HepG2 (cell line): ENCODE data around the gene SRP9. TPM values are rescaled to one million over a fixed set of nuclear protein-coding genes. Genes with fewer than 3 reads are reported as not detected.

Experiments
- BRCA1 ChIP-seq: sonication (generic); formaldehyde crosslinking; IDR thresholded peaks from 2 replicates; pipeline ENCODE4 v1.4.0; 2020; ENCODE audit warnings: missing genetic modification reagents
- DR1 ChIP-seq: sonication (generic); formaldehyde crosslinking; IDR thresholded peaks from 2 replicates; pipeline ENCODE4 v1.8.0; 2021; ENCODE audit warnings: mild to moderate bottlenecking, missing genetic modification reagents, inconsistent platforms
- HNRNPH1 ChIP-seq: fragments of 200-400 bp; formaldehyde crosslinking; optimal IDR thresholded peaks from 2 replicates; pipeline ENCODE3; 2017; ENCODE audit warnings: mild to moderate bottlenecking, low read depth, low read length
- KDM3A ChIP-seq: IDR thresholded peaks from 2 replicates; pipeline ENCODE4 v1.6.1; 2018; ENCODE audit warnings: low read depth, missing compliant biosample characterization
- MAFG ChIP-seq: sonication (generic); formaldehyde crosslinking; IDR thresholded peaks from 2 replicates; pipeline ENCODE4 v1.5.1; 2020; ENCODE audit warnings: mild to moderate bottlenecking, missing genetic modification reagents
- MTA3 ChIP-seq: sonication (generic); formaldehyde crosslinking; IDR thresholded peaks from 2 replicates; pipeline ENCODE4 v1.4.0; 2020; ENCODE audit warnings: missing genetic modification reagents
- NFATC3 ChIP-seq: sonication (generic); formaldehyde crosslinking; IDR thresholded peaks from 2 replicates; pipeline ENCODE4 v1.5.1; 2020; ENCODE audit warnings: mild to moderate bottlenecking, missing genetic modification reagents
- PITX1 ChIP-seq: sonication (generic); formaldehyde crosslinking; IDR thresholded peaks from 2 replicates; pipeline ENCODE4 v1.5.1; 2020; ENCODE audit warnings: mild to moderate bottlenecking, missing genetic modification reagents
- U2AF1 ChIP-seq: fragments of 200-400 bp; formaldehyde crosslinking; optimal IDR thresholded peaks from 2 replicates; pipeline ENCODE3; 2017; ENCODE audit warnings: mild to moderate bottlenecking, low read depth, low read length
- YY1 ChIP-seq: IDR thresholded peaks from 2 replicates; pipeline ENCODE4 v1.6.1; 2011; ENCODE audit warnings: low read length, low read depth, moderate library complexity, mild to moderate bottlenecking; ENCODE audit not compliant: insufficient read depth, insufficient replicate concordance
- ZNF263 ChIP-seq: sonication (generic); formaldehyde crosslinking; IDR thresholded peaks from 2 replicates; pipeline ENCODE4 v1.4.0; 2020; ENCODE audit warnings: missing genetic modification reagents
- ZNF530 ChIP-seq: sonication (generic); formaldehyde crosslinking; IDR thresholded peaks from 2 replicates; pipeline ENCODE4 v1.5.0; 2020; ENCODE audit warnings: low read depth, mild to moderate bottlenecking, missing genetic modification reagents
- ZNF552 ChIP-seq: sonication (generic); formaldehyde crosslinking; IDR thresholded peaks from 2 replicates; pipeline ENCODE4 v1.9.0; 2022; ENCODE audit warnings: missing genetic modification reagents, mild to moderate bottlenecking, borderline replicate concordance
- ZNF607 ChIP-seq: sonication (generic); formaldehyde crosslinking; IDR thresholded peaks from 2 replicates; pipeline ENCODE4 v1.5.1; 2020; ENCODE audit warnings: missing genetic modification reagents, mild to moderate bottlenecking, borderline replicate concordance
- polyA plus RNA-seq, 8 experiments: library from polyadenylated mRNA; depleted of rRNA in 3 of 8; stranded (reverse) in 7 of 8; unstranded in 1 of 8; fragments of >200 nt; fragmentation: Illumina TruSeq in 4 of 8; extraction: Trizol in 4 of 8; gene quantifications; 2 replicates each; pipeline versions ENCODE4 v1.2.1 to v1.2.3, GENCODE V29; 2011 to 2016; ENCODE audit warnings: low read depth in 4 of 8, missing spikeins in 1 of 8, mixed read lengths in 1 of 8; ENCODE audit not compliant: insufficient read depth in 1 of 8
- total RNA-seq, 5 experiments: library from RNA; depleted of rRNA; stranded (reverse); fragments of >200 nt; fragmentation: Illumina TruSeq; extraction: Trizol; gene quantifications; 2 replicates each; pipeline ENCODE4 v1.2.3, GENCODE V29; 2016; ENCODE audit warnings: low read depth in 1 of 5
- TF ChIP-seq, protein P1 (sequence below): sonication (generic); formaldehyde crosslinking; IDR thresholded peaks from 2 replicates; pipeline ENCODE4 v1.5.0; 2020; ENCODE audit warnings: missing genetic modification reagents, mild to moderate bottlenecking, borderline replicate concordance
- TF ChIP-seq, protein P2 (sequence below): sonication (generic); formaldehyde crosslinking; IDR thresholded peaks from 2 replicates; pipeline ENCODE4 v1.9.0; 2022; ENCODE audit warnings: missing genetic modification reagents, mild to moderate bottlenecking, borderline replicate concordance
- TF ChIP-seq, protein P3 (sequence below): sonication (generic); formaldehyde crosslinking; IDR thresholded peaks from 2 replicates; pipeline ENCODE4 v1.9.0; 2021; ENCODE audit warnings: missing genetic modification reagents, mild to moderate bottlenecking, borderline replicate concordance
- TF ChIP-seq, protein P4 (sequence below): sonication (generic); formaldehyde crosslinking; IDR thresholded peaks from 2 replicates; pipeline ENCODE4 v1.4.0; 2020; ENCODE audit warnings: mild to moderate bottlenecking, missing genetic modification reagents, borderline replicate concordance
- TF ChIP-seq, protein P5 (sequence below): sonication (generic); formaldehyde crosslinking; conservative IDR thresholded peaks from 2 replicates; pipeline ENCODE4 v1.4.0; 2020; ENCODE audit warnings: missing genetic modification reagents

The SRP9 gene
- total and polyA plus RNA-seq, 2 of the 13 experiments (the other 11 are each of a cell fraction or from before 2014, with no cell fraction given) = 251 to 307 TPM

DNA sequence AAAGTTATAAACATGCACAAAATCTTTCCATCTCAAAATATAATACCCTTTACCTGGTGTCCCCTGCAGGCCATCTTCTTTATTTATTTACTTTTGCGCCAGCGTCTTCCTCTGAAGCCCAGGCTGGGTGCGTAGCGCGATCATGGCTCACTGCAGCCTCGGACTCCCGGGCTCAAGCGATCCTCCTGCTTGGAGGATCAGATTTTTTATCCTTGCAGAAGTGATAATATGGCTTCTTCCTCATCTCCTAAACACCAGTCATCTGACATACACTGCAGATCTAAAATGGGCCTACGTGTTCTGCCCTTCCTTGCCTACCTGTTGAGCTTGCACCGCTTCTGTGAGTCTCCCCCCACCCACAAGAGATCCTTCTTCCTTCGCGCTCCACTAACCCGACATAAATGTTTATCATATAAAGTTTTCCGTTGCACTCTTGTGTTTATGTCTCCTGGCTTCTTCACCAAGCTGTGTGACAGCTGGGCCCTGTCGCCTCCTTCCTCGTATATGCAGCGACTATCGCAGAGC, 506 bp upstream of the SRP9 start (continued):
- TF ChIP-seq, protein P1, sequence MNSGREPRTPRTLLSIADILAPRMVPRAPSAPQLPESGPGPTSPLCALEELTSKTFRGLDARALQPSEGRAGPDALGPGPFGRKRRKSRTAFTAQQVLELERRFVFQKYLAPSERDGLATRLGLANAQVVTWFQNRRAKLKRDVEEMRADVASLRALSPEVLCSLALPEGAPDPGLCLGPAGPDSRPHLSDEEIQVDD (CRISPR knock-in tag) = 0 out of 2 replicates have a peak, but pooled peaks have one; percentile 19
- TF ChIP-seq, protein P2, sequence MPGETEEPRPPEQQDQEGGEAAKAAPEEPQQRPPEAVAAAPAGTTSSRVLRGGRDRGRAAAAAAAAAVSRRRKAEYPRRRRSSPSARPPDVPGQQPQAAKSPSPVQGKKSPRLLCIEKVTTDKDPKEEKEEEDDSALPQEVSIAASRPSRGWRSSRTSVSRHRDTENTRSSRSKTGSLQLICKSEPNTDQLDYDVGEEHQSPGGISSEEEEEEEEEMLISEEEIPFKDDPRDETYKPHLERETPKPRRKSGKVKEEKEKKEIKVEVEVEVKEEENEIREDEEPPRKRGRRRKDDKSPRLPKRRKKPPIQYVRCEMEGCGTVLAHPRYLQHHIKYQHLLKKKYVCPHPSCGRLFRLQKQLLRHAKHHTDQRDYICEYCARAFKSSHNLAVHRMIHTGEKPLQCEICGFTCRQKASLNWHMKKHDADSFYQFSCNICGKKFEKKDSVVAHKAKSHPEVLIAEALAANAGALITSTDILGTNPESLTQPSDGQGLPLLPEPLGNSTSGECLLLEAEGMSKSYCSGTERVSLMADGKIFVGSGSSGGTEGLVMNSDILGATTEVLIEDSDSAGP = no peak
- TF ChIP-seq KDM3A (CRISPR knock-in tag) = no peak
- no peak for TF ChIP-seq HNRNPH1
- TF ChIP-seq, protein P3, sequence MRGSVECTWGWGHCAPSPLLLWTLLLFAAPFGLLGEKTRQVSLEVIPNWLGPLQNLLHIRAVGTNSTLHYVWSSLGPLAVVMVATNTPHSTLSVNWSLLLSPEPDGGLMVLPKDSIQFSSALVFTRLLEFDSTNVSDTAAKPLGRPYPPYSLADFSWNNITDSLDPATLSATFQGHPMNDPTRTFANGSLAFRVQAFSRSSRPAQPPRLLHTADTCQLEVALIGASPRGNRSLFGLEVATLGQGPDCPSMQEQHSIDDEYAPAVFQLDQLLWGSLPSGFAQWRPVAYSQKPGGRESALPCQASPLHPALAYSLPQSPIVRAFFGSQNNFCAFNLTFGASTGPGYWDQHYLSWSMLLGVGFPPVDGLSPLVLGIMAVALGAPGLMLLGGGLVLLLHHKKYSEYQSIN = no peak
- no peak for TF ChIP-seq U2AF1
- no peak for TF ChIP-seq MTA3 (CRISPR knock-in tag)
- 0 out of 2 replicates have a peak, but pooled peaks have one; percentile 75 for TF ChIP-seq ZNF607 (CRISPR knock-in tag)
- no peak for TF ChIP-seq MAFG
- peak; percentile 62; the same call in 1 of the 2 replicates for TF ChIP-seq DR1 (CRISPR knock-in tag)
- peak; percentile 71; the same call in 1 of the 2 replicates for TF ChIP-seq BRCA1
- TF ChIP-seq ZNF263 (CRISPR knock-in tag) = peak; percentile 29; the same call in 1 of the 2 replicates
- TF ChIP-seq, protein P4, sequence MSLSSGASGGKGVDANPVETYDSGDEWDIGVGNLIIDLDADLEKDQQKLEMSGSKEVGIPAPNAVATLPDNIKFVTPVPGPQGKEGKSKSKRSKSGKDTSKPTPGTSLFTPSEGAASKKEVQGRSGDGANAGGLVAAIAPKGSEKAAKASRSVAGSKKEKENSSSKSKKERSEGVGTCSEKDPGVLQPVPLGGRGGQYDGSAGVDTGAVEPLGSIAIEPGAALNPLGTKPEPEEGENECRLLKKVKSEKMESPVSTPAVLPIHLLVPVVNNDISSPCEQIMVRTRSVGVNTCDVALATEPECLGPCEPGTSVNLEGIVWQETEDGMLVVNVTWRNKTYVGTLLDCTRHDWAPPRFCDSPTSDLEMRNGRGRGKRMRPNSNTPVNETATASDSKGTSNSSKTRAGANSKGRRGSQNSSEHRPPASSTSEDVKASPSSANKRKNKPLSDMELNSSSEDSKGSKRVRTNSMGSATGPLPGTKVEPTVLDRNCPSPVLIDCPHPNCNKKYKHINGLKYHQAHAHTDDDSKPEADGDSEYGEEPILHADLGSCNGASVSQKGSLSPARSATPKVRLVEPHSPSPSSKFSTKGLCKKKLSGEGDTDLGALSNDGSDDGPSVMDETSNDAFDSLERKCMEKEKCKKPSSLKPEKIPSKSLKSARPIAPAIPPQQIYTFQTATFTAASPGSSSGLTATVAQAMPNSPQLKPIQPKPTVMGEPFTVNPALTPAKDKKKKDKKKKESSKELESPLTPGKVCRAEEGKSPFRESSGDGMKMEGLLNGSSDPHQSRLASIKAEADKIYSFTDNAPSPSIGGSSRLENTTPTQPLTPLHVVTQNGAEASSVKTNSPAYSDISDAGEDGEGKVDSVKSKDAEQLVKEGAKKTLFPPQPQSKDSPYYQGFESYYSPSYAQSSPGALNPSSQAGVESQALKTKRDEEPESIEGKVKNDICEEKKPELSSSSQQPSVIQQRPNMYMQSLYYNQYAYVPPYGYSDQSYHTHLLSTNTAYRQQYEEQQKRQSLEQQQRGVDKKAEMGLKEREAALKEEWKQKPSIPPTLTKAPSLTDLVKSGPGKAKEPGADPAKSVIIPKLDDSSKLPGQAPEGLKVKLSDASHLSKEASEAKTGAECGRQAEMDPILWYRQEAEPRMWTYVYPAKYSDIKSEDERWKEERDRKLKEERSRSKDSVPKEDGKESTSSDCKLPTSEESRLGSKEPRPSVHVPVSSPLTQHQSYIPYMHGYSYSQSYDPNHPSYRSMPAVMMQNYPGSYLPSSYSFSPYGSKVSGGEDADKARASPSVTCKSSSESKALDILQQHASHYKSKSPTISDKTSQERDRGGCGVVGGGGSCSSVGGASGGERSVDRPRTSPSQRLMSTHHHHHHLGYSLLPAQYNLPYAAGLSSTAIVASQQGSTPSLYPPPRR = no peak
- TF ChIP-seq, protein P5, sequence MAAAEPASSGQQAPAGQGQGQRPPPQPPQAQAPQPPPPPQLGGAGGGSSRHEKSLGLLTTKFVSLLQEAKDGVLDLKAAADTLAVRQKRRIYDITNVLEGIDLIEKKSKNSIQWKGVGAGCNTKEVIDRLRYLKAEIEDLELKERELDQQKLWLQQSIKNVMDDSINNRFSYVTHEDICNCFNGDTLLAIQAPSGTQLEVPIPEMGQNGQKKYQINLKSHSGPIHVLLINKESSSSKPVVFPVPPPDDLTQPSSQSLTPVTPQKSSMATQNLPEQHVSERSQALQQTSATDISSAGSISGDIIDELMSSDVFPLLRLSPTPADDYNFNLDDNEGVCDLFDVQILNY (CRISPR knock-in tag) = no peak
- 0 out of 2 replicates have a peak, but pooled peaks have one; percentile 13 for TF ChIP-seq ZNF552
- TF ChIP-seq YY1 = peak; percentile 40
- no peak for TF ChIP-seq ZNF530 (CRISPR knock-in tag)
- 0 out of 2 replicates have a peak, but pooled peaks have one; percentile 19 for TF ChIP-seq NFATC3 (CRISPR knock-in tag)
- TF ChIP-seq PITX1 (CRISPR knock-in tag) = peak; percentile 59; the same call in 1 of the 2 replicates
